SIG-M5 (cell line): ENCODE results near the gene CYRIA.

Source experiments
- DNase-seq: peaks from one replicate; lab custom pipeline; 2025; lab: John Stamatoyannopoulos, UW

The CYRIA gene

DNA sequence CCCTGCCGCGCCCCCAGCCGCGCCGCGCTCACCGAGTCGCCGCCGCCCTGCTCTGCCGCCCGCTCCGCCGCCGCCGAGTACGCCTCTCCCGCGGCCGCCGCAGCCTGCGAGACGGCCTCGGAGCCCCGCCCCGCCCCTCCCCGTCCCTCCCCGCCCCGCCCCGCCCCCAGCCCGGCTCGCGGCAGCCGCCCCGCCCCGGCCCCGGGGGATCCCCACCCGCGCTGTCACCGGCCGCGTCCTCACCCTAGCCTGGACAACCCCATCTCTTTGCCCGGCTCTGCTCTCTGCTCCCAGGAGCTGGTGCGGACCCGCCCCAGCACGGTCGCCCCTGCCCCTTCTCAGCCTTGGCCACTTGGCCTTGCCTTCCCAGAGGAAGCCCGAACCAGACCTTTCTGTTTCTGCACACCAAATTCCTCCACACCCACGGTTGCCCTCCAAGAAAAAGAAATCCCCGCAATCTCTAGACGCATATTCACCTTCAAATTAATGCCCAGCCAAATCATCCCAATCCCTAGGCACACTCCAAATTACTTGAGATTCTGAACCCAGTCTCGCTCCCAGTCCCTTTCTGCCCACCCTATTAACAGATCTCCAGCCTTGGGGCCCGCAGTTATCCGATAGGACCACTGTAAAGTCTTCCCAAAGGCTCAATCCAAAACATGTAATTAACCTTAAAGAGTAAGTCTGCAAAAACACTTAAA is at the start of gene CYRIA:
Gene CYRIA, minus strand, starts transcription at position 87 of the 701 bp plus-strand sequence. CDS start 77,715 bp downstream, outside the sequence.
- no peak for DNase-seq

- DNase-seq, result no peak
Observed at GRCh38 chr2:16713011-16713423, 47.4 kb upstream of the CYRIA start.

- no peak for DNase-seq
Observed at GRCh38 chr2:16709769-16710168, 44.1 kb upstream of the CYRIA start.

GRCh38 chr2:16708173-16708572 is 42.5 kb upstream of the CYRIA start:
- DNase-seq, result no peak

DNA sequence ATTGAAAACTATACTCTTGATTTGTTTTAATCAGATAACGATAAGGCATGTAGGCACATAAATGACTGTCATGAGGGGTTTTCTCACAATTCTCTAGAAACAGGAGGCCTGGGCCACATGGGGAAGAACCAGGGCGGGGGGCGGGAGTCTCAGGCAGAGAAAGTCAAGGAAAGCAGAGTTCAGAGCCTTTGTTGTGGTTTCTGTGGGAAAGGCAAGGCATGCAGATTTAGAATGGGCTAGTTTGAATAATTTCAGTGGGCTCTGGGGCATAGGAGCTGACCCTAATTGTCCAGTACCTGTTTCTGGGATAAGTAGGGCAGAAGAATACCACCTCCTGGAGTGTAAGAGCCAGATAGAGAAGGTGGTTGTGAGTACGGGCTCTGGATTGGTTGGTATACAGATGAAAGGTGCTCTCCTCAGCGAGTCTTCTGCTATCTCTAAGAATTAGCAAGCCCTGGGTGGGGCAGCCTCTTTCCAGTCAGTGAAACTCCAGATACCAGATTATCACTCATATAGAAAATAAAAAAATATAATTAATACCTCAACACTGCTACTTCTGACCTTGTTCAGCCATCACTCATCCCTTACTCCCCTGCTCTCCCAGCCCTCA is 41.5 kb upstream of the CYRIA start:
- no peak for DNase-seq

DNA sequence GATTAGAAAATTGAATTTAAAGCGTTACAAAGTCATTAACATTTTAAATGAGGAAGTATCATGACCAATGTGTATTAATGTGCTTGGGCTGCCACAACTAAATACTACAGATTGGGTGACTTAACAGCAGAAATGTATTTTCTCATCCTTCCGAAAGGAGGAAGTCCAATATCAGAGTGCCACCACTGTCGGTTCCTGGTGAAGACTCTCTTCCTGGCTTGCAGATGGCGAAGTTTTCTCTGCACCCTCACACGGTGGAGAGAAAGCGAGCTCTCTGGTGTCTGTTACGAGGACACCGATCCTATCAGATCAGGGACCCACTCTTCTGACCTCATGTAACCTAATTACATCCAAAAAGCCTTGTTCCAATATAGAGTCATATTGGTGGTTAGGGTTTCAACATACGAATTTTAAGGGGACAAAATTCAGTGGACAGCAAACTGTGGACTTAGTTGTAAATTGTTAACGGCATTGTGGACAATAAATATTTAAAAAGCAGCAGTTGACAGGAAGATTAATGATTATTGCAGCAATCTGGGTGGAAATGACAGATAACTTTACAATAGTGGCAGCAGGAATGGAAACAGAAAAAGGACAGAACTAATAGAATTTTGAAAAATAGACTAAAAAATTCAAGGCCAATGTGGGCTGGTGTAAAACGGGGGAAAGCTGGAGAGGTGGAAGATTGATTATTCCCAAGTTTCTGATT is 35.1 kb upstream of the CYRIA start:
- no peak for DNase-seq

GRCh38 chr2:16693854-16694253 is 28.2 kb upstream of the CYRIA start:
- DNase-seq, result no peak

GRCh38 chr2:16691261-16691660 is 25.6 kb upstream of the CYRIA start:
- DNase-seq, result no peak

GRCh38 chr2:16687955-16688354 is 22.3 kb upstream of the CYRIA start:
- DNase-seq, result no peak

- DNase-seq, result no peak
Observed at GRCh38 chr2:16687222-16687621, 21.6 kb upstream of the CYRIA start.

DNA sequence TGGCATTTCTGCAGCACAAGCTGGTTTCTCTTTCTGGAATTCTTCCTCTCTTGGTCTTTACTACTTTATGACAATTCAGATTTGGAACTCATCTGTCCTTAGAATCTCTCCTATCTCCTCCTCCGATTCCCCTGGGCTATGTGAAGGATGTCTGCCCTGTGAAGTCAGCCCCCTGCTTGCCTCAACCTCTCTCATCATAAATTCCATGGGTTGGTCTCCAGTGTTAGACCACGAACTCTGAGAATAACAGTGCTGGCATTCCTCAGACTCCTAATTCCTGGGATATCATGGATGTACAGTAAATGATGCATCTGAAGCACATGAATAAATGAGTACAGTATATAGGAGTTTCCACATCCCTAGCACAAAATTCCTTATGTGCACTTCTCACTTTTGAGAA is 21.0 kb upstream of the CYRIA start:
- DNase-seq, result no peak

- DNase-seq, result no peak
Observed at GRCh38 chr2:16685340-16685715, 19.7 kb upstream of the CYRIA start.

- no peak for DNase-seq
Observed at GRCh38 chr2:16684676-16685339, 19.2 kb upstream of the CYRIA start.

DNA sequence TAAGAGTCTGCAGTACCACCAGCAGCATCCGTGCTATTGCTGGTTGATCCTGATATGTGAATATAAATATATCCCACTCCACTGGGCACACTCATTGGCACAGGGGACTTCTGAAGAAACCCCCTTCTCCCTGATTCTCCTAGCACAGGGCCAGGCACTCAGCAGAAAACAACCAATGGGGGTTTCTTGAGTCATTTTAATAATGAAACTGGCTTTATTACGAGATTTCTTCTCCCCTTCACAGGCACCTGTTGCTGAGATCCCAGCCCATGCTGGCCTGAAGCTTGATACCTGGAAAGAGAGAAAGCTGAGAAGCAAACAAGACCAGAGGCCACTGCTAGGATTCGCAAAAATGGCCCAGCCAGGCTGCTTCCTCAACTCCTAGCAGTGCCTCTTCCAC is 17.9 kb upstream of the CYRIA start:
- no peak for DNase-seq

DNA sequence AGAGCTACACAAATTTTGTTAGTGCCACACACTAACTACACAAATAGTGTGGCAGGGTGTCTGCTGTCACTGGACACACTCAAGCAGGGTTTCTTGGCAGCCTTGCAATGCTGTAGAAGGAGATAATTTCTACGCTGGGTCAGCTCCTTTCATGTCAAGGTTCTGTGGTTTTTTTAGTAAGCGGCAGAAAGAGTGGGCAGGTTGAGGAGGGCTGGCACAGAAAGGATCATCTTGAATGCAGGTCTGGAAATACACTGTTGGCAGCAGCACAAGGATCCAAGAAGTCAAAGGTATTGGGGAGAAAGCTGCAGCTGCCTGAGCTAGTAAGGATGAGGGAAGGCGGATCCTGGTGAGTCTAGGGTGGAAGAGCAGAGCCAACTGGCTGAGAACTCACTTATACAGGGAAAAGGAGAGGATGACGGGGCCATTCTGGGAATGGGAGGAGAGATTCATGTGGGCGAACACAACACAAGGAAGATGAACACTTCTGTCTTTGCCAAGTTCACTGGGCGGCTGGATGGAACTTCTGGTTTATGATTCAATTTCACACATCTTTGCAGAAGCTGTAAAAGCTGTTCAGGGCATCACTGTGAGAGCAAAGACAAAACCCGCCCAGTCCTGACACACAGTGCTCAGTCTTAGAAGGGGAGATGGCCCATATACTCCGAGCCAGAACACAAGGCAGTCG is 16.9 kb upstream of the CYRIA start:
- DNase-seq, result no peak

DNA sequence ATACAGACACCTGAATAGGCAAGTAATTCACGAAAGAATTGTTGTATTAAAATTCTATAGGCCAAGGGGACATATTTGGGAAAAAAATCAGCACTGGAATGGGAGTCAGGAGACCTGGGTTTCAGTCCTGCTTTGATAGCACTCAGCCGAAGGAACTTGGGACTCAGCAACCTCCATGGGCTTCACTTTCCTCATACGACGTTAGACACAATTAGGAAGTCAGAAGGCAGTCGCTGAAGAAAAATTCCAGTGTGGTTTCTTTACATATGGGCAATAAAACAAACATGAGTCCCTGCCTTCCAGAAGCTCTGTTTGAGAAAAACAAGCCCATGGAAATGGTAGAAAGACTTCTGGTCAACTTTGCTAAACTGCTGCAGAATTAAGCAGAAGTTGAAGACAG is 15.1 kb upstream of the CYRIA start:
- DNase-seq, result no peak

DNA sequence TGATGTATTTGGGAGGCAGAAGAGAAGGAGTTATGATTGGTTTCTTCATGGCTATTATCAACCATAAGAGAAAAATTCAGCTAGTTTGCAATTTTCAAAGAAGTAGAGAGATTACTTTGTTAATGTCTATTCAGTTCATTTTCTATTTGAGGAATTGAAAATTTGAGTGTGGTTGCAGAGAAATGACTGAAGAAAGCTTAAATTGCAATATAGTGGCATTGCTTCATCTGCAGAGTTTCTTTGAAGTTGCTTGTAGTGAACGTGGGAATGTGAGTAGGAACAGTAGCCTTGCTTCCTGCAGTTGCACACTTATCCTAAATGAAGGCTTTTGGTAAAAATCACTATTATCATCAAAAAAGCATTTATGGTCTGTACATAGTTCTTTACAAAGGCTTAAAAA is 14.7 kb upstream of the CYRIA start:
- DNase-seq, result no peak

DNA sequence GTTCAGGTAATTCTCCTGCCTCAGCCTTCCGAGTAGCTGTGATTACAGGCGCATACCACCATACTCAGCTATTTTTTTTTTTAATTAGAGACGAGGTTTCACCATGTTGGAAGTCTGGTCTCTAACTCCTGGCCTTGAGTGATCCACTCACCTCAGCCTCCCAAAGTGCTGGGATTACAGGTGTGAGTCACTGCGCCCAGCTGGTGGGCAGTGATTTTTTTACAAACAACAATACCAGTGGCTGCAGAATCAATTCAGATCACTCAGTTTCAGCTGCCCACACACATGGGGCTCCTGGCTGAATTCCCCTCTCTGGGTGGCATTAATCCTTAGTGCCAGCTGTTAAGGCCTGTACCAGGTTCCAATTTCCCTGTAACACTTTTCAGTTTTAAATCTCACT is 13.3 kb upstream of the CYRIA start:
- DNase-seq, result no peak

DNA sequence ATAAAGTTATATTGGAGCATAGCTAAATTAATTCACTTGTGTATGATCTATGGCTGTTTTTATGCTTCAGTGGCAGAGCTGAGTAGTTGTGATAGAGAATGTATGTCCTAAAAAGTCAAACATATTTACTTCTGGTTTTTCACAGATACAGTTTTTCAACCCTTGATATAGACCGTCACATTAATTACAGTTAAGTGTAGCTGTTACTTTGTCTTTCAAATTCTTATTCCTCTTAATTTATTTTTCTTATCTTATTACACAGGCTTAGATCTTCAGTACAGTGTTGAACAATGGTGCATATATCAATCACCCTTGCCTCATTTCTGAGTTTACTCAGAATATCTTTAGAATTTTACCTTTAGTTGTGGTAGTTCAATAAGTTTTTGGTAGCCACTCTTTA is 12.2 kb upstream of the CYRIA start:
- no peak for DNase-seq

DNA sequence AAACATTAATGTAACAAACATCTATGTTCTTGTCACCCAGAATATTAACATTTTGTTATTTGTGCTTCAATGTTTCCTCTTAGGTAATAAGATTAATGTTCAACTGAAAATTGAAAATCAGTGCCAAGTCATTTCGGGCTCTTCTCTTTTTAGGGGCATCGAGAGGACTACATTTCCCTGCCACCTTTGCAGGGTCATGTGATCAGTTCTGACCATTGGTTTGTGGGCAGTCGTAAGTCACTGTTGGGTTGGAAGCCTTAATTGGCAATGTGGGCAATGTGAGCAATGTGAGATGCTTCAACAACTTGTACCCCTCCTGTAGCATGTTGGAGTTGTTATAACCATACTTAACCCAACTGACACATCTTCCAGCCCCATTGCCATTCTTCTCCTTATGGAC is 10.1 kb upstream of the CYRIA start:
- no peak for DNase-seq

DNA sequence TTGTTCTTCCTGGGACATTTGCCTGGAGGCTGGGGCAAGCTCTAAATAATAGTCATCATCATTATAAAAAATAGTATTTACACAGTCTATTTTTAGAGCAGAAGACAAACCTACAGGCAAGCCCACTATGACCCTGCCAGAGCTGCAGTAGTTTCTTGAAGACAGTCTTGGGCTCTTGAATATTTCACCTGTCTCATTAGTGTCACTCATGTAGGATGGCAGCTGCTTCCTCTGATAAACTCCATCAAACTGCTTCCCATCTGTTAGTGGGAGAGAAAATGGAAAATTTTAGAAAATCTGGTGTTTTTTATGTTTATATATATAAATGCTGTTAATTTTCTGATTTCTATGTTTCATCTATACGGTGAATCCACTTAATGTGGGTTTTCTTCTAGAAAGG is 8.5 kb upstream of the CYRIA start:
- DNase-seq, result no peak

DNA sequence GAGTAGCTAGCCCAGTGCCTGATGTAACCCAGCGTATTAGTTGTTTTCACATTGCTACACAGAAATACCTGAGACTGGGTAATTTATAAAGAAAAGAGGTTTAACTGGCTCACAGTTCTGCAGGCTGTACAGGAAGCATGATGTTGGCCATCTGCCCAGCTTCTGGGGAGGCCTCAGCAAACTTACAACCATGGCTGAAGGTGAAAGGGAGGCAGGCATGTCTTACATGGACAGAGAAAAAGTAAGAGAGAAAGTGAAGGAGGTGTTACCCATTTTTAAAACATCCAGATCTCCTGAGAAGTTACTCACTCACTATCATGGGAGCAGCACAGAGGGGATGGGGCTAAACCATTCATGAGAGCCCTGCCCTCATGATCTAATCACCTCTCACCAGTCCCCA is 6.1 kb upstream of the CYRIA start:
- no peak for DNase-seq
